ENCODE results near the gene TFAP2E.
A peak's percentile ranks its signal among the peaks of the same experiment; 100 is the strongest.

Gene TFAP2E

GRCh38 chr1:35595684-35596083, 22.6 kb downstream of the TFAP2E start:
- DNase-seq (ENCODE audit: low read depth), result no peak

GRCh38 chr1:35597870-35598269, 24.8 kb downstream of the TFAP2E start:
- DNase-seq (ENCODE audit: low read depth), result no peak

GRCh38 chr1:35598895-35599294, 25.8 kb downstream of the TFAP2E start:
- DNase-seq (ENCODE audit: low read depth), result no peak

GRCh38 chr1:35599411-35599810, 26.3 kb downstream of the TFAP2E start:
- no peak for DNase-seq (ENCODE audit: low read depth)

GRCh38 chr1:35600593-35600992, 27.5 kb downstream of the TFAP2E start:
- no peak for DNase-seq (ENCODE audit: low read depth)

- peak; percentile 85 for DNase-seq (ENCODE audit: low read depth)
Observed at GRCh38 chr1:35603468-35603867, 30.4 kb downstream of the TFAP2E start.

GRCh38 chr1:35603941-35604340, 30.8 kb downstream of the TFAP2E start:
- DNase-seq (ENCODE audit: low read depth), result peak; percentile 83

- DNase-seq (ENCODE audit: low read depth), result peak; percentile 39
Observed at GRCh38 chr1:35605071-35605866, 32.2 kb downstream of the TFAP2E start.

- peak; percentile 59 for DNase-seq (ENCODE audit: low read depth)
Observed at GRCh38 chr1:35605867-35606182, 32.7 kb downstream of the TFAP2E start.

GRCh38 chr1:35611655-35612054, 38.5 kb downstream of the TFAP2E start:
- DNase-seq (ENCODE audit: low read depth), result no peak

- DNase-seq (ENCODE audit: low read depth), result no peak
Observed at GRCh38 chr1:35615440-35615839, 42.3 kb downstream of the TFAP2E start.

- DNase-seq (ENCODE audit: low read depth), result no peak
Observed at GRCh38 chr1:35619237-35620121, 46.4 kb downstream of the TFAP2E start.

- DNase-seq (ENCODE audit: low read depth), result no peak
Observed at GRCh38 chr1:35622510-35623178, 49.5 kb downstream of the TFAP2E start.

GRCh38 chr1:35623832-35624231, 50.7 kb downstream of the TFAP2E start:
- DNase-seq (ENCODE audit: low read depth), result no peak

- DNase-seq (ENCODE audit: low read depth), result no peak
Observed at GRCh38 chr1:35629051-35629450, 55.9 kb downstream of the TFAP2E start.

- DNase-seq (ENCODE audit: low read depth), result peak; percentile 80
Observed at GRCh38 chr1:35631396-35631795, 58.3 kb downstream of the TFAP2E start.

GRCh38 chr1:35633547-35633946, 60.4 kb downstream of the TFAP2E start:
- DNase-seq (ENCODE audit: low read depth), result peak; percentile 74

GRCh38 chr1:35637401-35637809, 64.3 kb downstream of the TFAP2E start:
- peak; percentile 77 for DNase-seq (ENCODE audit: low read depth)

GRCh38 chr1:35640380-35641232, 67.5 kb downstream of the TFAP2E start:
- DNase-seq (ENCODE audit: low read depth), result no peak

- peak; percentile 91 for DNase-seq (ENCODE audit: low read depth)
Observed at GRCh38 chr1:35641233-35641866, 68.2 kb downstream of the TFAP2E start, which contains the start of gene PSMB2. Gene PSMB2 (minus strand): TSS chr1:35641526. CDS start chr1:35641432, 94 bp downstream.

GRCh38 chr1:35642471-35642955, 69.4 kb downstream of the TFAP2E start:
- no peak for DNase-seq (ENCODE audit: low read depth)
